Measurements from ENCODE around the gene SFTPA2.

SFTPA2 gene

GRCh38 chr10:79507440-79508167 lies 52.6 kb downstream of the SFTPA2 start:
- Histone ChIP-seq H3K79me2 (ENCODE audit: low read length) (no peaks in the 10 kb centered on the region), H3K9me2 (replicated peaks; ENCODE audit: insufficient read depth, low read length) (no peaks in the 10 kb centered on the region), H2AFZ (ENCODE audit: low read length) (no peak overlapping the region), H3K27me3 (replicated peaks; ENCODE audit: insufficient read depth, low read length) (no peaks in the 10 kb centered on the region), H3K27ac (ENCODE audit: low read length) (no peak overlapping the region), H3K9ac (ENCODE audit: low read length) (no peak overlapping the region), H3K4me2 (ENCODE audit: low read depth, low read length) (no peak overlapping the region), H3K4me1 (ENCODE audit: low read length) (no peaks in the 10 kb centered on the region), H4K20me1 (ENCODE audit: insufficient read depth, low read length) (no peaks in the 10 kb centered on the region), H3K9me3 (replicated peaks; ENCODE audit: insufficient read depth, low read length) (no peaks in the 10 kb centered on the region), H3K36me3 (replicated peaks; ENCODE audit: insufficient read depth, low read length) (no peaks in the 10 kb centered on the region), H3F3A (ENCODE audit: insufficient read depth, low read length) (no peaks in the 10 kb centered on the region), H3K4me3 (ENCODE audit: low read length) (no peak overlapping the region)
- no peak for DNase-seq
- TF ChIP-seq EZH2 (optimal IDR thresholded peaks at IDR 0.05; ENCODE audit: low read depth, low read length) (no peak), CTCF (IDR thresholded peaks at IDR 0.05; ENCODE audit: low read length) (no peak), EZH2phosphoT487 (IDR thresholded peaks at IDR 0.05; ENCODE audit: low read length) (no peak)
